GM12892 (cell line): ENCODE data around the gene ARHGAP9.

Experiments used
- POLR2A ChIP-seq: IDR thresholded peaks from 2 replicates; pipeline ENCODE4 v1.6.1; 2011; ENCODE audit warnings: low read depth, low read length, control low read depth
- POLR2AphosphoS5 ChIP-seq: IDR thresholded peaks from 2 replicates; pipeline ENCODE4 v1.6.1; 2011; ENCODE audit warnings: low read depth, low read length, control low read depth
- TAF1 ChIP-seq: IDR thresholded peaks from 2 replicates; pipeline ENCODE4 v1.6.1; 2011; ENCODE audit warnings: low read depth, mild to moderate bottlenecking, control low read depth, low read length, borderline replicate concordance

- TF ChIP-seq POLR2A (no peak), TAF1 (no peak), POLR2AphosphoS5 (no peak)
These were observed 4.8 kb downstream of the ARHGAP9 start for GRCh38 chr12:57474862-57475261.
